ENCODE data around the gene NMS. TPM values are rescaled to one million over a fixed set of nuclear protein-coding genes. Genes with fewer than 3 reads are reported as not detected.
"Not testable (repeated sequence)": the region's sequence is repeated elsewhere in the genome, so short reads cannot be mapped to it uniquely, and the experiment has no call there.

Gene NMS
- polyA plus RNA-seq, 3 donors from 2014 or later: not detected

DNA sequence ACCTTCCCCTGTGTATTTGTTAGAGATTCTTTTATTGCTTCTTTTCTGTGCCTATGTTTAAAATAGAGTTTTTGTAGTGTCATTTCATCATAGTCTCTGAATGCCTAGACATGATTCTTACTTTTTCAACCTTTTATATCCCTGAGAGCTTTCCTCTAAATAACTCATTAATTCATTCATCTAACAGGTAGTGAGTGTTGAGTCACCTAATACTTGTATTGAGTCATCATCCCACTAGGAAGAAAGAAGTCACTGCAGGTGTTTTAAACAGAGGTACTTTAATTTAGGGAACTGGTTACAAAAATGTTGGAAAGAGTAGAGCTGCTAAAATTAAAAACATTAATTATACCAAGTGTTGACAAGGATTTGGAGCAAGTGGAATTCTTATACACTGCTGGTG is 18.5 kb upstream of the NMS start:
- Mint-ChIP-seq H3K9me3 (peaks cover 1 to 3% (median 1%) of the 10 kb centered on the region in 6 donors), H3K4me1 (no peaks in the 10 kb centered on the region)

DNA sequence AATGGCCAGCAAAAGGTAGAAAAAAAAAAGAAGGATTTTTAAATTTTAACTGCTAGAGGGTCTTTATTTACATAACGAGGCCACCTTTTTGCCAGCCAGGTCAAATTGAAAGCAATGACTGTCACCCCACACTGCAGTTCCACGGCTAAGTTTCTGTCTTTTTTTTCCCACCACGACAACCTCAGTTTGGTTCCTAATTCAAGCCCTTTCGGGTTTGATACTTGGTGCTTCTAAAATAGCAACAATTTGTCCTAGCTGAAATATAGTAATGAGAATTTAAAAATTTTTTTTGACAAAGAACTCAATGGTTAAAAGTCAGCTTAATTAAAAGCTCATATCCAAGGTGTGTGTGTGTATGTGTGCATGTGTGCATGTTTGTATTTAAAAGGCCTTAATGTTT is 16.4 kb upstream of the NMS start:
- H3K36me3 Mint-ChIP-seq: no peaks in the 10 kb centered on the region
- H3K27ac Mint-ChIP-seq: no peak overlapping the region
- H3K9me3 Mint-ChIP-seq: peaks cover 3 to 8% (median 5%) of the 10 kb centered on the region in 6 donors
- peaks cover 2 to 4% (median 2%) of the 10 kb centered on the region in 3 donors for H3K27me3 Mint-ChIP-seq (ENCODE audit: low read depth in 3 of 3)
- DNase-seq: no peak
- no peak overlapping the region for H3K4me3 Mint-ChIP-seq
- H3K4me1 Mint-ChIP-seq: no peaks in the 10 kb centered on the region

More for the DNA sequence above, 18.5 kb upstream of the NMS start:
- H3K36me3 Mint-ChIP-seq: no peaks in the 10 kb centered on the region
- no peak overlapping the region for H3K27ac Mint-ChIP-seq
- peaks cover 2 to 3% (median 2%) of the 10 kb centered on the region in 3 donors for H3K27me3 Mint-ChIP-seq (ENCODE audit: low read depth in 3 of 3)
- no peak for DNase-seq
- no peak overlapping the region for H3K4me3 Mint-ChIP-seq

DNA sequence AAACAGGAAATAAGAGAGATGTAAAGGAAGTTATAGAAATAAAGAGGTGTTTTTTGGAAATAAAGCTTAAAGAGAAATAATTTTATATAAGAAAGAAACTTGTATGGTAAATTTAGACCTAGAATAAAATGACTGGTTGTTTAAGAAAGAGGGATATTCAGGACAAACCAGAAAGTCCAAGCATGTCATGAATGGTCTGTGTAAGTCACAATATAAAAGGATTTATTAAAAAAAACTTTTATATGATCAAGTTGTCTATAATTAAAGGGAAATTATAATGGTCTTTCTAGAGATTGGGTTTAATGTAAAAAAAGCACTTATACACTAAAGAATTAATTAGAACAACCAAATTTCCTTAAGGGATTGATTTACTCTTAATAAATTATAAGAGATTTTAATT is 13.9 kb upstream of the NMS start:
- H3K4me3 Mint-ChIP-seq; H3K36me3 Mint-ChIP-seq; H3K27me3 Mint-ChIP-seq (ENCODE audit: low read depth in 3 of 3); DNase-seq; H3K4me1 Mint-ChIP-seq; H3K27ac Mint-ChIP-seq: not testable (repeated sequence)
- H3K9me3 Mint-ChIP-seq: peaks cover 3 to 15% (median 9%) of the 10 kb centered on the region in 6 donors

DNA sequence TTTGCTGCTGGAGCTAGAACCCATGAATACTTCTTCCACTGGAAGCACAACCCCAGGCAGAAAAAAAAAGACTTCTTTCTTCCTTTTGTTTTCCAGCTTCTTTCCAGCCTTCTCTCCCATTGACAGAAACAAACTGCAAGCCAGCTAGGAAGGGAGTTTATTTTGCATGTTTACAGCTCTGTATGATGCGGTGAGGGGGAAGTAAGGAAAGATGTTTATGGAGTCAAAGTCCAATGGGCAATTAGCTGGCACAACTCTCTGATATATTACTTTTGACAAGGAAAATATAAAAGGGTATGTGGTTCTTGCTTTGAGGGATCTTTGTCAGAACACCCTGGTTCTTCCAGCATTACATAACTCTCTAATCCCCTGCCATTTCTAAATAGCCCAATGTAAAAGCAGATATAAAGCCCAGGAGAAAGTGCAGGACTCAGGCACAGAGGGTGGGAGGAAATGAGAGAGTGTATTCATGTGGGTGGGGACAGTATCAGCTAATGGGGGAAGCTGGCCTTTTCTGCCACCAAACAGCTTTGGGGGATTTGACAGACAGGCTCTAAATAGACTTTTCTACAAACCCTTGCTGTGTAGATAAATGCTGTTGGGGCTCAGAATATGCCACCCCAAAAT is 9.3 kb upstream of the NMS start:
- Mint-ChIP-seq H3K4me1 (no peaks in the 10 kb centered on the region), H3K9me3 (peaks cover 2 to 15% (median 9%) of the 10 kb centered on the region in 6 donors), H3K4me3 (no peak overlapping the region), H3K27me3 (ENCODE audit: low read depth in 3 of 3) (peaks cover 0 to 7% (median 5%) of the 10 kb centered on the region in 3 donors), H3K27ac (no peak overlapping the region), H3K36me3 (no peaks in the 10 kb centered on the region)
- DNase-seq: no peak

DNA sequence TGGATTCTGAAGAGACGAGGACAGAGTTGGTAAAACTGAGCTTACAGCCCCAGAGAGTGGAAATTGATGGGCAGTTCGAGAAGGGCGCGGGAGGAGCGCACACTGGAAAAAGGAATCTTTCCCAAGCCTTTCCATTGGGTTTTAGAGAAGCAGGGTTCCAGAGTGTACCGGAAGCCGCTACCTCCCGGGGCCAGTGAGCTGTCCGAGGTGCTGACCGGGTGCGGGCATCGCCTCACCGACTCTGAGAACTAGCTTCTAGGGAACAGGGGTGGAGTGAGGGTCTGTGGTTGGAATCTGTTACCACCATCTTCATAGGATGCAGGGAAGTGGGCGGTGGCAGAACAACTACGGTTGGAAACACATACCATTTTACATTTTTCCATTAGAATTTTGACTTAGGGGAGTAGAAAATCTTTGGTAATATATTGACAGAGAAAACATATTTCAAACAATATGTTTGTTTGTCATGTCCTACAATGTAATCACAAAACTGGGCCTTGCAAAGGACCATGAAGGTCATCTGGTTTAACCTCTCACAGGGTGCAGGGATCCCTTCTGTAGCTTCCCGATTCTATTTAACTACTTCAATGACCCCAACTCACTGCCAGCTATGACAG is 724 bp downstream of the NMS start:
- peaks cover 0 to 3% (median 0%) of the 10 kb centered on the region in 3 donors for H3K36me3 Mint-ChIP-seq
- H3K4me1 Mint-ChIP-seq: no peaks in the 10 kb centered on the region
- no peaks in the 10 kb centered on the region for H3K9me3 Mint-ChIP-seq
- H3K27me3 Mint-ChIP-seq (ENCODE audit: low read depth in 3 of 3): peaks cover 3 to 9% (median 7%) of the 10 kb centered on the region in 3 donors
- H3K27ac Mint-ChIP-seq: no peak overlapping the region
- no peak overlapping the region for H3K4me3 Mint-ChIP-seq
- no peak for DNase-seq

DNA sequence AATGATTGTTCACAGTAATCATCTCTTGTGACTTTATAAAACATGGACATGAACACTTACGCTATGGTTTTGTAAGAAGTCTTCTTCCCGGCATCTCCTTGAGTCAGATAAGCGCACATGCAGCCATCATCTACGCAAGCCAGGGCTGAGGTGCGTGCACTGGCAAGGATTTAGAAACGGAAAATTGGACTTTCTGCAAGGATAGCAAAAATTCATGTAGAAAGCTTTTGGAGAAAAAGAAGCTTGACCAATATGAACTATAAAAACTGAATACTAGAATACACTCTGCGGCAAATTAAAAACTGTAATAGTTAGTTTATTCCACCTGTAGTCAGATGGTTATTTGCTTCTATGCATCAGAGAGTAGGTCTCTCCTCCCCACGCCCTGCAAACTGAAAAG is 6.3 kb downstream of the NMS start:
- no peak for DNase-seq
- H3K9me3 Mint-ChIP-seq: no peaks in the 10 kb centered on the region
- no peak overlapping the region for H3K4me3 Mint-ChIP-seq
- H3K4me1 Mint-ChIP-seq: no peaks in the 10 kb centered on the region
- peaks cover 0 to 3% (median 0%) of the 10 kb centered on the region in 3 donors for H3K36me3 Mint-ChIP-seq
- H3K27ac Mint-ChIP-seq: no peak overlapping the region
- peaks cover 0 to 14% (median 3%) of the 10 kb centered on the region in 3 donors for H3K27me3 Mint-ChIP-seq (ENCODE audit: low read depth in 3 of 3)

DNA sequence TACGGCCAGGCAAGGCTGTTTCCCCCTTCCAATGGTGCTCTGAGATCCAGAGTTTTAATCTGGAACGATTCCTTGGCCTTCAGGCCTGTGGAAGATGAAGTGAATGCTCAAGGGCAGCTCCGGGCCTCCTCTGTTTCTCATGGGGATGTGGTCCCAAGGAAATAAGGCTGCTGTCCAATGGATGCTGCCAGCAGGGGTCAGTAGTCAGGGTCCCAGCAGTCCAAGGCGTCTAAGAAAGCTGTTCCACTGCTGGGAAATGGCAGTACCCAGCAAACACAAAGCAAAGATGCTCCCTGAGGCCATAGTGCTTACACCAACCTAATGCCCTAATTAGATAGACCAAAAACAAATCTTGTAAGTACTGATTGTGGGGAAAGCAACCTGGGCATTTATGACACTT is 12.5 kb downstream of the NMS start:
- no peak for DNase-seq
- H3K4me3 Mint-ChIP-seq: no peak overlapping the region
- H3K27ac Mint-ChIP-seq: no peak overlapping the region
- H3K27me3 Mint-ChIP-seq (ENCODE audit: low read depth in 3 of 3): peaks cover 0 to 9% (median 2%) of the 10 kb centered on the region in 3 donors
- H3K4me1 Mint-ChIP-seq: no peaks in the 10 kb centered on the region
- H3K36me3 Mint-ChIP-seq: no peaks in the 10 kb centered on the region
- no peaks in the 10 kb centered on the region for H3K9me3 Mint-ChIP-seq

DNA sequence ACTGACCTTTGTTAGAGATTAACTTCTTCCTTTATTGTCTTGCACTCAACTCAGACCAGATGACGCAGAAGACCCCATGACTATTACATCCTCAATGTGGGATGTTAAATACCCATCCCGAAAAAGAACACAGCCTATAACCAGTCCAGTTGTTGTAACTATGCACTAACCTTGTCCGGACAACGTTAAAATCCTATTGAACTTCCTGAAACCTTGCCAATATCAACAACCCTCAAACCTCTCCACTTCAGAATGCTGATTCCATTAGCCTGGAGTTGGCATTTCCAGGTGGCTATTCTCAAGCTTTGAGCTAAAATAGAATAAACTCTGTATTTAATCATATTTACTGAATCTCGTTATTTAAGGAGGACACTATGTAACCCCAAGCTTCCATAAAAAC is 13.6 kb downstream of the NMS start:
- no peak overlapping the region for H3K27ac Mint-ChIP-seq
- H3K9me3 Mint-ChIP-seq: no peaks in the 10 kb centered on the region
- no peaks in the 10 kb centered on the region for H3K36me3 Mint-ChIP-seq
- no peaks in the 10 kb centered on the region for H3K4me1 Mint-ChIP-seq
- no peak overlapping the region for H3K4me3 Mint-ChIP-seq
- DNase-seq: no peak
- H3K27me3 Mint-ChIP-seq (ENCODE audit: low read depth in 3 of 3): peaks cover 0 to 6% (median 2%) of the 10 kb centered on the region in 3 donors

DNA sequence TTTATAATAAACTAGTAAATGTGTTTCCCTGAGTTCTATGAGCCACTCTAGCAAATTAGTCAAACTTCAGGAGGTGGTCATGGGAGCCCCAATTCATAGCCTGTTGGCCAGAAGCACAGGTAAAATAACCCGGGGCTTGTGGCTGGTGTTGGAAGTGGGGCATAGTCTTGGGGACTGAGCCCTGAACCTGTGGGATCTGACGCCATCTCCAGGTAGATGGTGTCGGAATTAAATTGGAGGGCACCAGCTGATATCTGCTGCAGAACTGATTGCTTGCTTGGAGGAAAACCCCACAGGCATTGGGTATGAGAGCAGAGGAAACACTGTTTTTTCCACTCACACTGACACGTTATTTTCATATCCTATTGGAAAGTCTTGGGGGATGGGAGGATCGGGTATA is 14.1 kb downstream of the NMS start:
- H3K27ac Mint-ChIP-seq: no peak overlapping the region
- no peak overlapping the region for H3K4me3 Mint-ChIP-seq
- H3K36me3 Mint-ChIP-seq: no peaks in the 10 kb centered on the region
- no peaks in the 10 kb centered on the region for H3K4me1 Mint-ChIP-seq
- H3K9me3 Mint-ChIP-seq: no peaks in the 10 kb centered on the region
- peaks cover 0 to 3% (median 2%) of the 10 kb centered on the region in 3 donors for H3K27me3 Mint-ChIP-seq (ENCODE audit: low read depth in 3 of 3)
- no peak for DNase-seq

DNA sequence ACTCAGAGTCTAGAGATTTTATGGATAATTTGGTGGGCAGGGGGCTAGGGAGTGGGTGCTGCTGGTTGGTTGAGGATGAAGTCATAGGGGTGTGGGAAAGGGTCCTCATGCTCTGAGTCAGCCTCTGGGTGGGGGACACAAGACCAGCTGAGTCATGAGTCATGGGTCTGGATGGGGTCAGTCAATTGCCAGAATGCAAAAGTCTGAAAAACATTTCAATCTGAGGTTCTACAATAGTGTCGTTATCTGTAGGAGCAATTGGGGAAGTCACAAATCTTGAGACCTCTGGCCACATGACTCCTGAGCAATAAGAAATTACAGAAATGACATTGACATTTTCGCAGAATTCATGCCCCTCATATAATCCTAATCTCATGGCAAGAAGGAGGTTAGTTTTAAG is 15.1 kb downstream of the NMS start:
- no peaks in the 10 kb centered on the region for H3K4me1 Mint-ChIP-seq
- no peak overlapping the region for H3K27ac Mint-ChIP-seq
- no peaks in the 10 kb centered on the region for H3K9me3 Mint-ChIP-seq
- no peak for DNase-seq
- peaks cover 0 to 2% (median 0%) of the 10 kb centered on the region in 3 donors for H3K27me3 Mint-ChIP-seq (ENCODE audit: low read depth in 3 of 3)
- no peaks in the 10 kb centered on the region for H3K36me3 Mint-ChIP-seq
- H3K4me3 Mint-ChIP-seq: no peak overlapping the region

DNA sequence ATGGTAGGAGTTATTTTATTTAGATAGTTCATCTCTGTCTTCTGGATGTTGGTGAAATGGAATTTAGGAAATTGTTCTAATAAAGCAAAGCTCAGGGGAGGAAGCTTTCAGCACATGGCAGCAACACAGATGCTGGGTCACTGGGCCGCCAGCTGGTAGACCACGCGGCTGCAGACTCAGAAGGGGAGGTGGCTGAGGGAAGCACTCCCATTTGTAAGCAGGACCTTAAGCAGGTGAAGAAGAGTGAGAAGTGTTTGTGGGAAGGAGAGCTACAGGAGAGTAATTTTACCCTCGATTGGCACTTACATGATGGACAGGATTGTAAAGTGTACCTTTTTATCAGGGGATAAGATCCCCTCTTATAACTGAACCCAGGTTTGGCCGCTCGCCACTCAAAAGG is 24.4 kb downstream of the NMS start:
- DNase-seq: no peak
- Mint-ChIP-seq H3K4me1 (no peaks in the 10 kb centered on the region), H3K9me3 (no peaks in the 10 kb centered on the region), H3K36me3 (no peaks in the 10 kb centered on the region), H3K27ac (no peak overlapping the region), H3K27me3 (ENCODE audit: low read depth in 3 of 3) (peaks cover 0 to 7% (median 3%) of the 10 kb centered on the region in 3 donors), H3K4me3 (no peak overlapping the region)

DNA sequence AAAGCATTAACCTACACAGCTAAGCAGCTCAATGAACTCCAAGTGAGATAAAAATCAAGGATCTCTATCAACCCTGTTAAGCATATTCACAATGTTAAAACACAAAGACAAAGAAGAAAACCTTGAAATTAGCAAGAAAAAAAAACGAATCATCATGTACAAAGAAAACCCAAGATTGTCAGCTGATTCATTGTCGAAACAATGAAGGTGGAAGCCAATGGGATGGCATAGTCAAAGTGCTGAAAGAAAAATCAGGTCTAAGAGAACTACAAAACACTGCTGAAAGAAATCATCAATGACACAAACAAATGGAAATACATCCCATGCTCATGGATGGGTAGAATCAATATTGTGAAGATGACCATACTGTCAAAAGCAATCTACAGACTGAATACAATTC is 32.5 kb downstream of the NMS start:
- Mint-ChIP-seq H3K27ac (no peak overlapping the region), H3K4me3 (no peak overlapping the region), H3K4me1 (no peaks in the 10 kb centered on the region), H3K9me3 (peaks cover 7 to 43% (median 22%) of the 10 kb centered on the region in 6 donors), H3K36me3 (peaks cover 3 to 11% (median 3%) of the 10 kb centered on the region in 3 donors), H3K27me3 (ENCODE audit: low read depth in 3 of 3) (peaks cover 2 to 8% (median 2%) of the 10 kb centered on the region in 3 donors)
- DNase-seq: no peak

DNA sequence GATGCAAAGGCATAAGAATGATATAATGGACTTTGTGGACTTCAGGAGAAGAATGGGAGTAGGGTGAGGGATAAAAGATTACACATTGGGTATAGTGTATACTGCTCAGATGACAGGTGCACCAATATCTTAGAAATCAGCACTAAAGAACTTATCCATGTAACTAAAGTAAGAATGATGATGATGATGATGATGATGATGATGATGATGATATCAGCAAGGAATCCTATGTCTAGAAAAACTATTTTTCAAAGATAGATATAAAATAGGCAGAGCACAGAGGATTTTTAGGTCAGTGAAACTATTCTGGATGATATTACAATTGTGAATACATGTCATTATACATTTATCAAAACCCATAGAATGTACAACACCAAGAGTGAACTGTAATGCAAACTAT is 34.3 kb downstream of the NMS start:
- Mint-ChIP-seq H3K27ac (no peak overlapping the region), H3K36me3 (peaks cover 3 to 11% (median 3%) of the 10 kb centered on the region in 3 donors), H3K9me3 (peaks cover 16 to 52% (median 29%) of the 10 kb centered on the region in 6 donors), H3K4me3 (no peak overlapping the region), H3K4me1 (no peaks in the 10 kb centered on the region), H3K27me3 (ENCODE audit: low read depth in 3 of 3) (peaks cover 4 to 8% (median 5%) of the 10 kb centered on the region in 3 donors)
- DNase-seq: no peak

DNA sequence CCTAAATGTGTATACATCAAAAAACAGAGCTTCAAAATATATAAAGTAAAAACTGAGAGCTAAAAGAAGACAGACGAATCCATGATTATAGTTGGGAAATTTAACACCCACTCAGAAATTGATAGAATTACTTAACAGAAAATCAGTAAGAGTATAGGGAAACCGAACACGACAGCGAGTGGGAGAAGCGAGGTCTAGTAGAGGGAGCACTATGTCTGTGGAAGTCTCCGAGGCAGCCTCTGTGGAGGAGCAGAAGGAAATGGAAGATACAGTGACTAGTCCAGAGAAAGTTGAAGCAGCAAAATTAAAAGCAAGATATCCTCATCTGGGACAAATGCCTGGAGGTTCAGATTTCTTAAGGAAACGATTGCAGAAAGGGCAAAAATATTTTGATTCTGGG is 38.8 kb downstream of the NMS start:
- H3K27me3 Mint-ChIP-seq (ENCODE audit: low read depth in 3 of 3): peaks cover 2 to 7% (median 3%) of the 10 kb centered on the region in 3 donors
- DNase-seq: no peak
- H3K9me3 Mint-ChIP-seq: peaks cover 12 to 26% (median 17%) of the 10 kb centered on the region in 6 donors
- no peak overlapping the region for H3K4me3 Mint-ChIP-seq
- H3K36me3 Mint-ChIP-seq: peaks cover 0 to 3% (median 0%) of the 10 kb centered on the region in 3 donors
- H3K4me1 Mint-ChIP-seq: no peaks in the 10 kb centered on the region
- no peak overlapping the region for H3K27ac Mint-ChIP-seq

All from immature natural killer cell (primary cell).